Stomach (tissue), 9 donors: ENCODE results near the gene CASS4. TPM values are rescaled to one million over a fixed set of nuclear protein-coding genes. Genes with fewer than 3 reads are reported as not detected.

ENCODE experiments used
- DNase-seq, 2 donors: peaks; one replicate each; pipeline versions ENCODE4 v3.0.0 to v3.0.0-alpha.2; 2013 to 2019
- H3K27ac ChIP-seq, 5 donors: fragments of 200-600 bp in 4 of 5; sonication (generic) in 4 of 5; one replicate each; pipeline ENCODE4 v1.5.1; 2013 to 2019; ENCODE audit warnings: mild to moderate bottlenecking in 1 of 5, moderate library complexity in 1 of 5
- H3K27me3 ChIP-seq, 3 donors: fragments of 200-600 bp; sonication (generic); one replicate each; pipeline ENCODE4 v1.5.1; 2017 to 2019; ENCODE audit warnings: mixed run types in 1 of 3
- H3K36me3 ChIP-seq, 4 donors: fragments of 200-600 bp; sonication (generic); 1 replicate in 3 of 4; 2 replicates in 1 of 4; pipeline ENCODE4 v1.5.1; 2016 to 2019
- H3K4me1 ChIP-seq, 4 donors: fragments of 200-600 bp; sonication (generic); one replicate each; pipeline ENCODE4 v1.5.1; 2016 to 2019
- H3K4me3 ChIP-seq, 4 donors: fragments of 200-600 bp; sonication (generic) in 3 of 4; one replicate each; pipeline ENCODE4 v1.5.1; 2016 to 2019; ENCODE audit warnings: mild to moderate bottlenecking in 1 of 4
- H3K9me3 ChIP-seq, 4 donors: fragments of 200-600 bp; sonication (generic); one replicate each; pipeline ENCODE4 v1.5.1; 2016 to 2019
- CTCF ChIP-seq, 7 experiments: fragments of 450-650 bp in 4 of 7; fragments of 200-600 bp in 3 of 7; sonication (generic) in 3 of 7; IDR thresholded peaks; one replicate each; pipeline ENCODE4 v1.5.1; 2016 to 2019; ENCODE audit warnings: antibody characterized with exemption in 7 of 7, control low read depth in 2 of 7, mild to moderate bottlenecking in 1 of 7
- EP300 ChIP-seq: sonication (generic); formaldehyde crosslinking; IDR thresholded peaks from one replicate; pipeline ENCODE4 v1.6.1; 2017; ENCODE audit warnings: antibody characterized with exemption
- POLR2A ChIP-seq, 4 donors: fragments of 450-650 bp; IDR thresholded peaks; one replicate each; pipeline ENCODE4 v1.6.1; 2016; ENCODE audit warnings: antibody characterized with exemption in 4 of 4, control low read depth in 2 of 4, mild to moderate bottlenecking in 1 of 4, moderate library complexity in 1 of 4
- POLR2AphosphoS5 ChIP-seq, 3 donors: sonication (generic); formaldehyde crosslinking; IDR thresholded peaks; one replicate each; pipeline ENCODE4 v1.6.1; 2016; ENCODE audit warnings: antibody characterized with exemption in 3 of 3
- WGBS, 5 donors: extraction: QIAGEN DNeasy Blood & Tissue Kit in 3 of 5; methylation state at CpG; one replicate each; pipeline versions ENCODE4 v1.1.5 to v1.1.7; 2013 to 2018; 5-methylcytosine and 5-hydroxymethylcytosine counted together
- intact Hi-C: fragments of 100-400 bp; cut with DNase I; formaldehyde crosslinking; loops from one replicate; pipeline ENCODE4 v1.15.1; 2023; ENCODE audit warnings: low total_unique reads
- polyA plus RNA-seq, 3 donors: library from polyadenylated mRNA; stranded (reverse); fragments of 200-250 nt; gene quantifications; one replicate each; pipeline ENCODE4 v1.2.3, GENCODE V29; 2013
- total RNA-seq, 5 donors: library from RNA; depleted of rRNA; stranded (reverse); fragments of >200 nt; gene quantifications; one replicate each; pipeline versions ENCODE4 v1.1.0 to v1.2.3, GENCODE V29; 2014 to 2016
- donor health status: healthy with polysubstance abuse.
- donor health status: Bipolar disorder and iron deficiency.
- donor health status: healthy.

The CASS4 gene
- total and polyA plus RNA-seq, 8 donors: 0.23 to 8.2 (median 1.6) TPM; not detected in 1

GRCh38 chr20:56373942-56374341 is 38.1 kb upstream of the CASS4 start:
- DNase-seq: no peak
- Histone ChIP-seq H3K36me3 (peaks cover 9 to 54% (median 17%) of the 10 kb centered on the region in 4 donors), H3K27me3 (no peaks in the 10 kb centered on the region), H3K9me3 (no peaks in the 10 kb centered on the region), H3K27ac (no peak overlapping the region), H3K4me3 (no peak overlapping the region), H3K4me1 (no peaks in the 10 kb centered on the region)
- WGBS, 5 donors: 72 to 86% (median 74%) methylated on average over 1 of the region's 1 CpG
- intact Hi-C loops: no loop called here
- TF ChIP-seq POLR2A (IDR thresholded peaks at IDR 0.05) (no peak), POLR2AphosphoS5 (IDR thresholded peaks at IDR 0.05) (no peak), CTCF (IDR thresholded peaks at IDR 0.05) (no peak), EP300 (no peak)

- H3K36me3 ChIP-seq: peaks cover 0 to 35% (median 6%) of the 10 kb centered on the region in 4 donors
- no peak overlapping the region for H3K4me3 ChIP-seq
- intact Hi-C loops: no loop called here
- no peaks in the 10 kb centered on the region for H3K27me3 ChIP-seq
- DNase-seq: no peak
- H3K27ac ChIP-seq: no peak overlapping the region
- H3K4me1 ChIP-seq: peaks cover 0 to 10% (median 5%) of the 10 kb centered on the region in 4 donors
- TF ChIP-seq EP300 (no peak), CTCF (IDR thresholded peaks at IDR 0.05) (no peak), POLR2AphosphoS5 (IDR thresholded peaks at IDR 0.05) (no peak), POLR2A (IDR thresholded peaks at IDR 0.05) (no peak)
- no peaks in the 10 kb centered on the region for H3K9me3 ChIP-seq
- WGBS, 5 donors: 79 to 90% (median 83%) methylated on average over 2 of the region's 2 CpGs
Measured at GRCh38 chr20:56376331-56376730, 35.7 kb upstream of the CASS4 start.

GRCh38 chr20:56378386-56378785 is 33.7 kb upstream of the CASS4 start:
- H3K36me3 ChIP-seq: peaks cover 0 to 30% (median 1%) of the 10 kb centered on the region in 4 donors
- TF ChIP-seq POLR2AphosphoS5 (IDR thresholded peaks at IDR 0.05) (no peak), CTCF (IDR thresholded peaks at IDR 0.05) (no peak), POLR2A (IDR thresholded peaks at IDR 0.05) (no peak), EP300 (no peak)
- intact Hi-C loops: no loop called here
- WGBS, 5 donors: 89 to 99% (median 95%) methylated on average over 3 of the region's 3 CpGs
- H3K9me3 ChIP-seq: no peaks in the 10 kb centered on the region
- DNase-seq: no peak
- no peak overlapping the region for H3K27ac ChIP-seq
- H3K27me3 ChIP-seq: no peaks in the 10 kb centered on the region
- H3K4me1 ChIP-seq: peaks cover 0 to 10% (median 5%) of the 10 kb centered on the region in 4 donors
- no peak overlapping the region for H3K4me3 ChIP-seq

GRCh38 chr20:56380375-56380774 is 31.7 kb upstream of the CASS4 start:
- Histone ChIP-seq H3K4me3 (no peak overlapping the region), H3K27ac (no peak overlapping the region), H3K4me1 (peaks cover 0 to 10% (median 5%) of the 10 kb centered on the region in 4 donors), H3K36me3 (peaks cover 0 to 45% (median 2%) of the 10 kb centered on the region in 4 donors), H3K9me3 (no peaks in the 10 kb centered on the region), H3K27me3 (no peaks in the 10 kb centered on the region)
- intact Hi-C loops: no loop called here
- WGBS, 5 donors: 20 to 39% (median 29%) methylated on average over 1 of the region's 1 CpG
- TF ChIP-seq POLR2A (IDR thresholded peaks at IDR 0.05): no peak
- TF ChIP-seq POLR2AphosphoS5 (IDR thresholded peaks at IDR 0.05): no peak
- no peak for TF ChIP-seq CTCF (IDR thresholded peaks at IDR 0.05)
- no peak for TF ChIP-seq EP300
- DNase-seq: no peak
